Measurements from ENCODE around the gene EXOC7.

The EXOC7 gene

GRCh38 chr17:76103274-76104139, at the start of gene EXOC7:
Gene EXOC7 (minus strand): TSS chr17:76103787. CDS start chr17:76103692, 95 bp downstream.
- H3K9me3 Mint-ChIP-seq: no peaks in the 10 kb centered on the region
- peak within 1 kb of the TSS; percentile 98 for H3K4me3 Mint-ChIP-seq
- peaks cover 44% of the 10 kb centered on the region for H3K36me3 Mint-ChIP-seq (ENCODE audit: low read depth)
- peak within 1 kb of the TSS; percentile 98 for H3K27ac Mint-ChIP-seq
- peak; percentile 98 for DNase-seq
- H3K27me3 Mint-ChIP-seq: no peaks in the 10 kb centered on the region
- peaks cover 28% of the 10 kb centered on the region for H3K4me1 Mint-ChIP-seq (ENCODE audit: low read depth)

- H3K27ac Mint-ChIP-seq: peak overlapping the region; percentile 76
- peak; percentile 24 for DNase-seq
- H3K9me3 Mint-ChIP-seq: no peaks in the 10 kb centered on the region
- no peaks in the 10 kb centered on the region for H3K27me3 Mint-ChIP-seq
- no peak overlapping the region for H3K4me3 Mint-ChIP-seq
- H3K36me3 Mint-ChIP-seq (ENCODE audit: low read depth): peaks cover 86% of the 10 kb centered on the region
- H3K4me1 Mint-ChIP-seq (ENCODE audit: low read depth): peaks cover 40% of the 10 kb centered on the region
These were observed 49.6 kb upstream of the EXOC7 start for GRCh38 chr17:76153202-76153601.

- peaks cover 83% of the 10 kb centered on the region for H3K36me3 Mint-ChIP-seq (ENCODE audit: low read depth)
- peak; percentile 30 for DNase-seq
- no peaks in the 10 kb centered on the region for H3K27me3 Mint-ChIP-seq
- H3K27ac Mint-ChIP-seq: peak overlapping the region; percentile 76
- no peaks in the 10 kb centered on the region for H3K9me3 Mint-ChIP-seq
- H3K4me1 Mint-ChIP-seq (ENCODE audit: low read depth): peaks cover 42% of the 10 kb centered on the region
- no peak overlapping the region for H3K4me3 Mint-ChIP-seq
These were observed 49.0 kb upstream of the EXOC7 start for GRCh38 chr17:76152591-76152990.

- H3K36me3 Mint-ChIP-seq (ENCODE audit: low read depth): peaks cover 85% of the 10 kb centered on the region
- no peak overlapping the region for H3K4me3 Mint-ChIP-seq
- DNase-seq: peak; percentile 28
These were observed 48.4 kb upstream of the EXOC7 start for GRCh38 chr17:76151896-76152454.

GRCh38 chr17:76150712-76151622, 47.4 kb upstream of the EXOC7 start:
- Mint-ChIP-seq H3K36me3 (ENCODE audit: low read depth) (peaks cover 82% of the 10 kb centered on the region), H3K27ac (peak overlapping the region; percentile 53), H3K9me3 (no peaks in the 10 kb centered on the region), H3K4me1 (ENCODE audit: low read depth) (peaks cover 56% of the 10 kb centered on the region), H3K27me3 (no peaks in the 10 kb centered on the region), H3K4me3 (no peak overlapping the region)
- DNase-seq: peak; percentile 25

More at GRCh38 chr17:76151896-76152454, 48.4 kb upstream of the EXOC7 start:
- no peaks in the 10 kb centered on the region for H3K27me3 Mint-ChIP-seq
- no peaks in the 10 kb centered on the region for H3K9me3 Mint-ChIP-seq
- peaks cover 46% of the 10 kb centered on the region for H3K4me1 Mint-ChIP-seq (ENCODE audit: low read depth)
- H3K27ac Mint-ChIP-seq: peak overlapping the region; percentile 76

GRCh38 chr17:76149214-76149613, 45.6 kb upstream of the EXOC7 start:
- Mint-ChIP-seq H3K36me3 (ENCODE audit: low read depth) (peaks cover 71% of the 10 kb centered on the region), H3K9me3 (no peaks in the 10 kb centered on the region), H3K4me1 (ENCODE audit: low read depth) (peaks cover 71% of the 10 kb centered on the region), H3K4me3 (no peak overlapping the region), H3K27me3 (no peaks in the 10 kb centered on the region), H3K27ac (no peak overlapping the region)
- no peak for DNase-seq

- Mint-ChIP-seq H3K27ac (no peak overlapping the region), H3K4me3 (no peak overlapping the region), H3K36me3 (ENCODE audit: low read depth) (peaks cover 61% of the 10 kb centered on the region), H3K4me1 (ENCODE audit: low read depth) (peaks cover 71% of the 10 kb centered on the region), H3K27me3 (no peaks in the 10 kb centered on the region), H3K9me3 (no peaks in the 10 kb centered on the region)
- no peak for DNase-seq
These were observed 44.4 kb upstream of the EXOC7 start for GRCh38 chr17:76148015-76148326.

GRCh38 chr17:76147211-76148014, 43.8 kb upstream of the EXOC7 start:
- DNase-seq: peak; percentile 13
- peaks cover 71% of the 10 kb centered on the region for H3K4me1 Mint-ChIP-seq (ENCODE audit: low read depth)
- peaks cover 55% of the 10 kb centered on the region for H3K36me3 Mint-ChIP-seq (ENCODE audit: low read depth)
- H3K27ac Mint-ChIP-seq: peak overlapping the region; percentile 93
- no peaks in the 10 kb centered on the region for H3K9me3 Mint-ChIP-seq
- no peak overlapping the region for H3K4me3 Mint-ChIP-seq
- H3K27me3 Mint-ChIP-seq: no peaks in the 10 kb centered on the region

- Mint-ChIP-seq H3K4me1 (ENCODE audit: low read depth) (peaks cover 71% of the 10 kb centered on the region), H3K27me3 (no peaks in the 10 kb centered on the region), H3K36me3 (ENCODE audit: low read depth) (peaks cover 44% of the 10 kb centered on the region), H3K4me3 (peak overlapping the region; percentile 54), H3K27ac (peak overlapping the region; percentile 93), H3K9me3 (no peaks in the 10 kb centered on the region)
- no peak for DNase-seq
These were observed 42.7 kb upstream of the EXOC7 start for GRCh38 chr17:76146053-76146851.

GRCh38 chr17:76145231-76146052, 41.9 kb upstream of the EXOC7 start:
- peaks cover 70% of the 10 kb centered on the region for H3K4me1 Mint-ChIP-seq (ENCODE audit: low read depth)
- peaks cover 35% of the 10 kb centered on the region for H3K36me3 Mint-ChIP-seq (ENCODE audit: low read depth)
- peak overlapping the region; percentile 93 for H3K27ac Mint-ChIP-seq
- no peaks in the 10 kb centered on the region for H3K9me3 Mint-ChIP-seq
- peak; percentile 69 for DNase-seq
- H3K27me3 Mint-ChIP-seq: peaks cover 1% of the 10 kb centered on the region
- peak overlapping the region; percentile 54 for H3K4me3 Mint-ChIP-seq

- H3K27ac Mint-ChIP-seq: peak overlapping the region; percentile 62
- H3K9me3 Mint-ChIP-seq: no peaks in the 10 kb centered on the region
- no peak overlapping the region for H3K4me3 Mint-ChIP-seq
- peaks cover 6% of the 10 kb centered on the region for H3K27me3 Mint-ChIP-seq
- H3K36me3 Mint-ChIP-seq (ENCODE audit: low read depth): peaks cover 17% of the 10 kb centered on the region
- peaks cover 70% of the 10 kb centered on the region for H3K4me1 Mint-ChIP-seq (ENCODE audit: low read depth)
- DNase-seq: no peak
These were observed 39.0 kb upstream of the EXOC7 start for GRCh38 chr17:76142585-76143041.

- Mint-ChIP-seq H3K27ac (no peak overlapping the region), H3K4me1 (ENCODE audit: low read depth) (peaks cover 67% of the 10 kb centered on the region), H3K27me3 (peaks cover 6% of the 10 kb centered on the region), H3K36me3 (ENCODE audit: low read depth) (peaks cover 12% of the 10 kb centered on the region), H3K9me3 (no peaks in the 10 kb centered on the region), H3K4me3 (peak overlapping the region; percentile 69)
- DNase-seq: no peak
These were observed 38.5 kb upstream of the EXOC7 start for GRCh38 chr17:76142039-76142584.
